ENCODE measurements around the gene CELF2.

DNA sequence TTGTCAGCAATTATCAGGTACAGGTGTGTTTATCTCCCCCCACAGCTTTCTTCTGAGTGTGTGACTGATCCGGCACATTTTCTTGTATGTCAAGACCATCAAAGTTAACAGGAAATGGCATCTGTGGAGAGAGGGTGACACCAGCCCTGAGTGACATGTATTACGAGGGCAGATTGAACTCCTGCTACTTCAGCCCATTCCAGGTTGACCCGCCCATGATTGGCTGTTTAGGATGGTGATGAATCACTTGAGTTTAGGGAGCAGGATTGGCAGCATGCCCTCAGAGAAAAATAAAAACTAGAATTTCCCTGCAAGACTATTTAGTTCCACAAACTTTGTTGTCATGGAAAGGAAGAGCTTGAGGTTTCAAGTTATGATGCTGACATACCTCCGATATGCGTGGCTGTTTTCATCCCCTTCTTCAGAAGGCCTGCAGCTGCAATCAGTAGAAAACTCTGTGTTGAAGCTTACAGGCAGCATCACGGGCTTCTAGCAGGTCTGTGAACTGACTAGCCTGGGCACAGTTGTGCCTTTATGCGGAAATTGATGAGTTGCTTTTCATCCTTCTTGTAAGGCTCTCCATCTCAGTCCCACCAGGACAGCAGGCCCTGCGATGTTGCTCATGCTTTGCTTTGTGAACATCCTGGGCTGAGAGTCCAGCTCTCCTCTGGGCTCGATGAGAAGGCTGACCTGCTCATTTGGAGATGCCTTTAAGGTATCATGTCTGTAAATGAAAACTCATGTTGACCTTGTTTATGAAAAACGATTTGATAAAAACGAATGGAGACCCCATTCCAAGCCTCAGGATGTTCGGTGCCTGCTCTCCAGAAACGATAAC, 8.0 kb upstream of the CELF2 start:
- no peak for TF ChIP-seq CTCF (IDR thresholded peaks at IDR 0.05)
- TF ChIP-seq POLR2A (IDR thresholded peaks at IDR 0.05): no peak

All from thyroid gland (tissue), 4 donors.